ENCODE data around the gene ANKRD52. TPM values are rescaled to one million over a fixed set of nuclear protein-coding genes. Genes with fewer than 3 reads are reported as not detected.

ANKRD52 gene
- total and polyA plus RNA-seq, 9 of the 15 experiments (the other 6 are each of a cell fraction or from before 2014, with no cell fraction given): 0.52 to 46.8 (median 7.9) TPM

GRCh38 chr12:56299853-56300643 lies 41.9 kb upstream of the ANKRD52 start, which contains the start of gene CS (continued):
- 0 out of 2 replicates have a peak, but pooled peaks have one; percentile 18 for TF ChIP-seq ZBTB40 (IDR thresholded peaks at IDR 0.05)
- no peak for TF ChIP-seq ZBTB40 (CRISPR knock-in tag; IDR thresholded peaks at IDR 0.05)
- TF ChIP-seq FOXP1 (CRISPR knock-in tag; IDR thresholded peaks at IDR 0.05): peak; percentile 88; the same call in 1 of the 2 replicates
- TF ChIP-seq NFIC (IDR thresholded peaks at IDR 0.05): peak; percentile 100
- 0 out of 2 replicates have a peak, but pooled peaks have one; percentile 16 for TF ChIP-seq ZNF384 (IDR thresholded peaks at IDR 0.05; ENCODE audit: low read depth, low read length)
- TF ChIP-seq ZNF398 (CRISPR knock-in tag; IDR thresholded peaks at IDR 0.05): no peak
- TF ChIP-seq SRF (CRISPR knock-in tag; IDR thresholded peaks at IDR 0.05): peak in 1 of 2 experiments; percentile 84; a peak in 2 of 4 replicates
- TF ChIP-seq CREB5 (CRISPR knock-in tag; IDR thresholded peaks at IDR 0.05): 0 out of 2 replicates have a peak, but pooled peaks have one; percentile 13
- no peak for TF ChIP-seq PBX2 (CRISPR knock-in tag; IDR thresholded peaks at IDR 0.05; ENCODE audit: low read depth)
- peak; percentile 92 for TF ChIP-seq PBX2 (tag; conservative IDR thresholded peaks at IDR 0.05; ENCODE audit: low read depth)
- peak; percentile 49; the same call in 1 of the 2 replicates for TF ChIP-seq HDAC2 (IDR thresholded peaks at IDR 0.05)

All from K562 (cell line).